GM12801 (cell line): ENCODE measurements around the gene HES4.

ENCODE experiments used
- CTCF ChIP-seq: IDR thresholded peaks from one replicate; pipeline ENCODE4 v1.5.1; 2011; ENCODE audit warnings: control low read depth; ENCODE audit not compliant: insufficient read length; ENCODE audit errors: extremely low read depth

Gene HES4

GRCh38 chr1:998995-999724 is 737 bp downstream of the HES4 start:
- no peak for TF ChIP-seq CTCF

GRCh38 chr1:998745-998994 is 1.2 kb downstream of the HES4 start:
- no peak for TF ChIP-seq CTCF

GRCh38 chr1:997993-998744 is 1.7 kb downstream of the HES4 start:
- no peak for TF ChIP-seq CTCF

- TF ChIP-seq CTCF: no peak
Observed at GRCh38 chr1:997713-997992, 2.2 kb downstream of the HES4 start.

- TF ChIP-seq CTCF: no peak
Observed at GRCh38 chr1:996851-997712, 2.8 kb downstream of the HES4 start.

GRCh38 chr1:995665-996633 is 3.9 kb downstream of the HES4 start:
- no peak for TF ChIP-seq CTCF
